GM12874 (cell line): ENCODE data around the gene RAE1.

Experiments
- CTCF ChIP-seq: IDR thresholded peaks from 2 replicates; pipeline ENCODE4 v1.5.1; 2011; ENCODE audit warnings: low read depth, mild to moderate bottlenecking, control low read depth, low read length, moderate library complexity; ENCODE audit not compliant: insufficient read depth

The RAE1 gene

GRCh38 chr20:57351042-57351783 is at the start of gene RAE1:
Gene RAE1 (plus strand): TSS chr20:57351255. CDS start chr20:57354039, 2,784 bp downstream.
- no peak for TF ChIP-seq CTCF

- TF ChIP-seq CTCF, result no peak
Observed at GRCh38 chr20:57306747-57307146, 44.3 kb upstream of the RAE1 start.

- TF ChIP-seq CTCF, result no peak
Observed at GRCh38 chr20:57308451-57309271, 42.4 kb upstream of the RAE1 start.

GRCh38 chr20:57309544-57310115 is 41.4 kb upstream of the RAE1 start:
- TF ChIP-seq CTCF, result no peak

GRCh38 chr20:57310821-57311514 is 40.1 kb upstream of the RAE1 start:
- no peak for TF ChIP-seq CTCF

GRCh38 chr20:57312138-57312537 is 38.9 kb upstream of the RAE1 start:
- TF ChIP-seq CTCF, result no peak

- no peak for TF ChIP-seq CTCF
Observed at GRCh38 chr20:57313230-57313629, 37.8 kb upstream of the RAE1 start.
